Endothelial cell of umbilical vein (primary cell): ENCODE measurements around the gene TRMO. TPM values are rescaled to one million over a fixed set of nuclear protein-coding genes. Genes with fewer than 3 reads are reported as not detected.

Experiments used
- BruUV-seq: library from RNA; stranded (reverse); fragments of 400-500 nt; replicated peaks from 2 replicates; lab custom pipeline; 2021; lab: Mats Ljungman, UMichigan
- CTCF ChIA-PET: fragments of 300-600, 350-600 bp; sonication (Branson Sonifier 250); formaldehyde crosslinking; loops from one replicate; lab custom pipeline; 2021; ENCODE audit warnings: antibody characterized with exemption, inconsistent platforms; lab: Charles Lee
- POLR2A ChIA-PET: fragments of 300-600, 350-600 bp; sonication (Branson Sonifier 250); formaldehyde crosslinking; loops from one replicate; lab custom pipeline; 2021; ENCODE audit warnings: antibody characterized with exemption, inconsistent platforms; lab: Charles Lee
- DNase-seq: peaks from one replicate; pipeline ENCODE4 v3.0.0-alpha.2; 2011; ENCODE audit warnings: low read depth, low spot score
- FAIRE-seq: peaks from 2 replicates; lab custom pipeline; 2011; peaks lifted over from hg19 to GRCh38; lab: Jason Lieb, UNC
- H2AFZ ChIP-seq: 2 replicates; pipeline ENCODE4 v1.6.0; 2012; ENCODE audit warnings: low read depth, low read length, control low read depth, inconsistent platforms
- H3K27ac ChIP-seq: 2 replicates; pipeline ENCODE4 v1.5.1; 2011; ENCODE audit warnings: low read depth, mild to moderate bottlenecking, control low read depth, low read length, moderate library complexity; ENCODE audit not compliant: insufficient read depth
- H3K27me3 ChIP-seq, 2 experiments: 2 replicates each; pipeline versions ENCODE4 v1.6.0 to v1.6.1; 2011; ENCODE audit warnings: low read length in 2 of 2, mixed read lengths in 1 of 2; ENCODE audit not compliant: control insufficient read depth in 2 of 2, insufficient read depth in 2 of 2
- H3K36me3 ChIP-seq, 2 experiments: 2 replicates in 1 of 2; 3 replicates in 1 of 2; pipeline ENCODE4 v1.5.1; 2011; ENCODE audit warnings: low read length in 2 of 2, mild to moderate bottlenecking in 1 of 2, moderate library complexity in 1 of 2; ENCODE audit not compliant: control insufficient read depth in 2 of 2, insufficient read depth in 2 of 2; ENCODE audit errors: extremely low read depth in 1 of 2
- H3K4me1 ChIP-seq: 3 replicates; pipeline ENCODE4 v1.5.1; 2011; ENCODE audit warnings: mild to moderate bottlenecking, low read length; ENCODE audit not compliant: control insufficient read depth, insufficient read depth; ENCODE audit errors: extremely low read depth
- H3K4me2 ChIP-seq: 2 replicates; pipeline ENCODE4 v1.6.1; 2011; ENCODE audit warnings: low read length, control low read depth, mixed read lengths; ENCODE audit not compliant: insufficient read depth
- H3K4me3 ChIP-seq, 3 experiments: fragments of 200-600 bp in 1 of 3; sonication (generic), shearing (Covaris generic) in 1 of 3; replicated peaks in 1 of 3; 2 replicates each; pipeline ENCODE4 v1.5.1; 2011 to 2016; ENCODE audit warnings: control low read depth in 3 of 3, low read length in 3 of 3, mild to moderate bottlenecking in 2 of 3, inconsistent platforms in 1 of 3, low read depth in 1 of 3, moderate library complexity in 1 of 3; ENCODE audit not compliant: insufficient read depth in 1 of 3
- H3K79me2 ChIP-seq: 2 replicates; pipeline ENCODE4 v1.6.0; 2012; ENCODE audit warnings: low read length, inconsistent platforms; ENCODE audit not compliant: control insufficient read depth, insufficient read depth
- H3K9ac ChIP-seq: replicated peaks from 2 replicates; pipeline ENCODE3; 2011; ENCODE audit warnings: low read length, control low read depth; ENCODE audit not compliant: insufficient read depth; ENCODE audit errors: extremely low read depth
- H3K9me1 ChIP-seq: replicated peaks from 3 replicates; pipeline ENCODE4 v1.6.0; 2011; ENCODE audit warnings: mild to moderate bottlenecking, low read length; ENCODE audit not compliant: control insufficient read depth, insufficient read depth; ENCODE audit errors: extremely low read depth
- H3K9me3 ChIP-seq: replicated peaks from 2 replicates; pipeline ENCODE4 v1.5.1; 2012; ENCODE audit warnings: low read length, inconsistent platforms; ENCODE audit not compliant: control insufficient read depth, insufficient read depth
- H4K20me1 ChIP-seq: replicated peaks from 2 replicates; pipeline ENCODE3; 2011; ENCODE audit warnings: mild to moderate bottlenecking, low read length; ENCODE audit not compliant: control insufficient read depth, insufficient read depth; ENCODE audit errors: extremely low read depth
- EZH2 ChIP-seq: IDR thresholded peaks from 2 replicates; pipeline ENCODE4 v1.6.1; 2012; ENCODE audit warnings: borderline replicate concordance, low read depth, mild to moderate bottlenecking, moderate library complexity, low read length, inconsistent platforms; ENCODE audit not compliant: severe bottlenecking
- FOS ChIP-seq: IDR thresholded peaks from 2 replicates; pipeline ENCODE4 v1.6.1; 2011; ENCODE audit warnings: mild to moderate bottlenecking, low read length, moderate library complexity, borderline replicate concordance; ENCODE audit not compliant: insufficient read depth
- GATA2 ChIP-seq: IDR thresholded peaks from 2 replicates; pipeline ENCODE4 v1.7.0; 2011; ENCODE audit warnings: low read depth, mild to moderate bottlenecking, moderate library complexity, mixed read lengths, low read length; ENCODE audit not compliant: insufficient read length, insufficient read depth
- MAX ChIP-seq: IDR thresholded peaks from 2 replicates; pipeline ENCODE4 v1.6.1; 2011; ENCODE audit not compliant: insufficient read depth, insufficient read length
- dilution Hi-C: fragments of 300-500 bp; cut with MboI; formaldehyde crosslinking; loops from one replicate; pipeline ENCODE4 v1.15.0; 2019; ENCODE audit warnings: low sequenced_read_pairs; ENCODE audit not compliant: extremely low pct_ligation_motif_present
- intact Hi-C: fragments of 100-400 bp; cut with micrococcal nuclease; formaldehyde crosslinking; loops from one replicate; pipeline ENCODE4 v1.10.0; 2022
- polyA plus RNA-seq, 4 experiments: library from polyadenylated mRNA; depleted of rRNA in 3 of 4; stranded (reverse) in 3 of 4; unstranded in 1 of 4; fragments of >200 nt; gene quantifications; 2 replicates each; pipeline versions ENCODE4 v1.2.1 to v1.2.3, GENCODE V29; 2011 to 2012; ENCODE audit warnings: missing spikeins in 1 of 4
- total RNA-seq: library from RNA; stranded (reverse); gene quantifications from 2 replicates; pipeline ENCODE4 v1.2.3, GENCODE V29; 2021

The TRMO gene
- total and polyA plus RNA-seq, 2 donors (not counting 3 experiments of a cell fraction or from before 2014, with no cell fraction given): 10.1 to 11.9 TPM

- intact Hi-C loops (no loop called here), dilution Hi-C loops (no loop called here)
- TF ChIP-seq FOS: no peak
- TF ChIP-seq GATA2: no peak
- no peak overlapping the region for H2AFZ ChIP-seq
- H3K4me3 ChIP-seq: no peak overlapping the region
- POLR2A ChIA-PET: no interaction called here
- no peaks in the 10 kb centered on the region for H3K27me3 ChIP-seq
- H3K4me2 ChIP-seq: no peak overlapping the region
- no peak overlapping the region for H3K9ac ChIP-seq
- no peaks in the 10 kb centered on the region for H3K9me3 ChIP-seq
- H4K20me1 ChIP-seq: no peaks in the 10 kb centered on the region
- BruUV-seq: no TSS peak
- H3K36me3 ChIP-seq: no peaks in the 10 kb centered on the region
- FAIRE-seq (no peak), DNase-seq (no peak)
- no peaks in the 10 kb centered on the region for H3K9me1 ChIP-seq
- H3K27ac ChIP-seq: no peak overlapping the region
- CTCF ChIA-PET: interaction anchor here (0.7 to 1.3 kb wide), 3 partner anchors 143 to 368 kb away, joined by 3 to 6 read pairs (median 3); no protein-coding TSS in a partner anchor
- no peaks in the 10 kb centered on the region for H3K79me2 ChIP-seq
- H3K4me1 ChIP-seq: no peaks in the 10 kb centered on the region
These were observed 27.1 kb downstream of the TRMO start for GRCh38 chr9:97895211-97895610.

- Histone ChIP-seq H3K9me3 (no peaks in the 10 kb centered on the region), H3K4me3 (no peak overlapping the region), H3K27me3 (peaks cover 8 to 9% of the 10 kb centered on the region in 2 experiments), H3K36me3 (no peaks in the 10 kb centered on the region), H3K4me2 (no peak overlapping the region), H3K9ac (no peak overlapping the region), H4K20me1 (no peaks in the 10 kb centered on the region), H2AFZ (no peak overlapping the region), H3K4me1 (no peaks in the 10 kb centered on the region), H3K79me2 (no peaks in the 10 kb centered on the region), H3K27ac (no peak overlapping the region), H3K9me1 (no peaks in the 10 kb centered on the region)
- no peak for DNase-seq
- CTCF ChIA-PET: interaction anchor here (0.9 to 7.1 kb wide), 2 partner anchors 8 to 45 kb away, joined by 3 to 128 read pairs; no protein-coding TSS in a partner anchor
- dilution Hi-C loops: no loop called here
- intact Hi-C loops: no loop called here
- TF ChIP-seq GATA2: no peak
- no peak for TF ChIP-seq MAX
- no peak for TF ChIP-seq EZH2
- TF ChIP-seq FOS: no peak
- FAIRE-seq: no peak
- POLR2A ChIA-PET: no interaction called here
- no TSS peak for BruUV-seq
These were observed 29.9 kb downstream of the TRMO start for GRCh38 chr9:97892421-97892820.
